Measurements from ENCODE around the gene IL17B. TPM values are rescaled to one million over a fixed set of nuclear protein-coding genes. Genes with fewer than 3 reads are reported as not detected.

Gene IL17B
- total RNA-seq, 2 experiments from 2014 or later: not detected

- no peaks in the 10 kb centered on the region for H4K20me1 ChIP-seq (ENCODE audit: insufficient read depth, low read length)
- no peaks in the 10 kb centered on the region for H3K9me2 ChIP-seq (ENCODE audit: insufficient read depth, low read length)
- no peak overlapping the region for H3K4me3 ChIP-seq (ENCODE audit: low read depth, low read length, poor library complexity, severe bottlenecking)
- no peaks in the 10 kb centered on the region for H3K4me1 ChIP-seq (ENCODE audit: insufficient read depth, low read length, poor library complexity, severe bottlenecking)
- TF ChIP-seq, protein P1, sequence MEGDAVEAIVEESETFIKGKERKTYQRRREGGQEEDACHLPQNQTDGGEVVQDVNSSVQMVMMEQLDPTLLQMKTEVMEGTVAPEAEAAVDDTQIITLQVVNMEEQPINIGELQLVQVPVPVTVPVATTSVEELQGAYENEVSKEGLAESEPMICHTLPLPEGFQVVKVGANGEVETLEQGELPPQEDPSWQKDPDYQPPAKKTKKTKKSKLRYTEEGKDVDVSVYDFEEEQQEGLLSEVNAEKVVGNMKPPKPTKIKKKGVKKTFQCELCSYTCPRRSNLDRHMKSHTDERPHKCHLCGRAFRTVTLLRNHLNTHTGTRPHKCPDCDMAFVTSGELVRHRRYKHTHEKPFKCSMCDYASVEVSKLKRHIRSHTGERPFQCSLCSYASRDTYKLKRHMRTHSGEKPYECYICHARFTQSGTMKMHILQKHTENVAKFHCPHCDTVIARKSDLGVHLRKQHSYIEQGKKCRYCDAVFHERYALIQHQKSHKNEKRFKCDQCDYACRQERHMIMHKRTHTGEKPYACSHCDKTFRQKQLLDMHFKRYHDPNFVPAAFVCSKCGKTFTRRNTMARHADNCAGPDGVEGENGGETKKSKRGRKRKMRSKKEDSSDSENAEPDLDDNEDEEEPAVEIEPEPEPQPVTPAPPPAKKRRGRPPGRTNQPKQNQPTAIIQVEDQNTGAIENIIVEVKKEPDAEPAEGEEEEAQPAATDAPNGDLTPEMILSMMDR (conservative IDR thresholded peaks at IDR 0.05; ENCODE audit: low read length): no peak
- no peak for TF ChIP-seq EZH2phosphoT487 (IDR thresholded peaks at IDR 0.05; ENCODE audit: borderline replicate concordance, low read depth, low read length)
- H3K9me3 ChIP-seq (ENCODE audit: low read length): no peaks in the 10 kb centered on the region
- ChIA-PET POLR2A (no interaction called here), CTCF (ENCODE audit: unreplicated experiment) (no interaction called here)
- H3K4me2 ChIP-seq (ENCODE audit: low read length): no peak overlapping the region
- DNase-seq (ENCODE audit: low spot score): no peak
- H3K79me2 ChIP-seq (ENCODE audit: insufficient read depth, low read depth, low read length): no peaks in the 10 kb centered on the region
- BruUV-seq (replicated peaks): no TSS peak
- no peaks in the 10 kb centered on the region for H3K36me3 ChIP-seq (ENCODE audit: insufficient read depth, low read length)
- intact Hi-C loops (cut with micrococcal nuclease; ENCODE audit: unreplicated experiment): no loop called here
- no peak overlapping the region for H3K27ac ChIP-seq (ENCODE audit: low read depth, low read length, poor library complexity, severe bottlenecking)
- H2AFZ ChIP-seq (ENCODE audit: low read length): no peak overlapping the region
Measured at GRCh38 chr5:149403923-149404745, 25.0 kb upstream of the IL17B start.

DNA sequence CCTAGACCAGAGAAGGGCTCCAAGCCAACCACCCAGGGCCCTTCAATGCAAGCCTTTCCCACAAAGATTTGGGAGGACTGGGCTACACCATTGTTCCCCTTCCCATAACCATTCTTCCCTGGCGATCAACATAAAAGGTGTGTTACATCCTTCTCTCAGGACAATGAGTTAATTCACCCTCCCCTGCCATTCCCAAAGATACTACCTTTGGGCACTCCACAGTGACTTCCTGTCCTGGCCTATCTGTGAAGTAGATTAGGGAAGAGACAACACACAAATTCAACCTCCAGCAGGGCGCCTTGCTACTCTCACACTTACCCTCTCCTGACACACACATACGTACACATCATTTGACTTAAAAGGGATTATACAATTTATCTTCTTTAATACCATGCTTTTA, 23.2 kb upstream of the IL17B start:
- Histone ChIP-seq H3K9me2 (ENCODE audit: insufficient read depth, low read length) (no peaks in the 10 kb centered on the region), H3K4me2 (ENCODE audit: low read length) (no peak overlapping the region), H3K27ac (ENCODE audit: low read depth, low read length, poor library complexity, severe bottlenecking) (no peak overlapping the region), H3K4me3 (ENCODE audit: low read depth, low read length, poor library complexity, severe bottlenecking) (no peak overlapping the region), H3K36me3 (ENCODE audit: insufficient read depth, low read length) (no peaks in the 10 kb centered on the region), H4K20me1 (ENCODE audit: insufficient read depth, low read length) (no peaks in the 10 kb centered on the region), H3K9me3 (ENCODE audit: low read length) (no peaks in the 10 kb centered on the region), H3K4me1 (ENCODE audit: insufficient read depth, low read length, poor library complexity, severe bottlenecking) (no peaks in the 10 kb centered on the region), H3K79me2 (ENCODE audit: insufficient read depth, low read depth, low read length) (no peaks in the 10 kb centered on the region), H2AFZ (ENCODE audit: low read length) (no peak overlapping the region)
- no peak for DNase-seq (ENCODE audit: low spot score)
- intact Hi-C loops (cut with micrococcal nuclease; ENCODE audit: unreplicated experiment): no loop called here
- ChIA-PET CTCF (ENCODE audit: unreplicated experiment) (no interaction called here), POLR2A (no interaction called here)
- BruUV-seq (replicated peaks): no TSS peak
- TF ChIP-seq, protein P1 (conservative IDR thresholded peaks at IDR 0.05; ENCODE audit: low read length): no peak
- TF ChIP-seq EZH2phosphoT487 (IDR thresholded peaks at IDR 0.05; ENCODE audit: borderline replicate concordance, low read depth, low read length): no peak

GRCh38 chr5:149401051-149401450, 22.0 kb upstream of the IL17B start:
- intact Hi-C loops (cut with micrococcal nuclease; ENCODE audit: unreplicated experiment): no loop called here
- Histone ChIP-seq H3K79me2 (ENCODE audit: insufficient read depth, low read depth, low read length) (no peaks in the 10 kb centered on the region), H4K20me1 (ENCODE audit: insufficient read depth, low read length) (no peaks in the 10 kb centered on the region), H3K4me1 (ENCODE audit: insufficient read depth, low read length, poor library complexity, severe bottlenecking) (no peaks in the 10 kb centered on the region), H3K9me2 (ENCODE audit: insufficient read depth, low read length) (no peaks in the 10 kb centered on the region), H3K27ac (ENCODE audit: low read depth, low read length, poor library complexity, severe bottlenecking) (no peak overlapping the region), H2AFZ (ENCODE audit: low read length) (no peak overlapping the region), H3K4me2 (ENCODE audit: low read length) (no peak overlapping the region), H3K36me3 (ENCODE audit: insufficient read depth, low read length) (no peaks in the 10 kb centered on the region), H3K9me3 (ENCODE audit: low read length) (no peaks in the 10 kb centered on the region), H3K4me3 (ENCODE audit: low read depth, low read length, poor library complexity, severe bottlenecking) (no peak overlapping the region)
- DNase-seq (ENCODE audit: low spot score): no peak
- BruUV-seq (replicated peaks): no TSS peak
- ChIA-PET CTCF (ENCODE audit: unreplicated experiment) (no interaction called here), POLR2A (interaction anchor here (1.0 to 1.3 kb wide), 3 partner anchors 11 to 15 kb away, joined by 4 to 7 read pairs (median 4); no protein-coding TSS in a partner anchor)
- TF ChIP-seq, protein P1 (conservative IDR thresholded peaks at IDR 0.05; ENCODE audit: low read length): no peak
- TF ChIP-seq EZH2phosphoT487 (IDR thresholded peaks at IDR 0.05; ENCODE audit: borderline replicate concordance, low read depth, low read length): no peak

All from OCI-LY7 (cell line).